Measurements from ENCODE around the gene CSF1R. TPM values are rescaled to one million over a fixed set of nuclear protein-coding genes. Genes with fewer than 3 reads are reported as not detected.
"Not testable (repeated sequence)": the region's sequence is repeated elsewhere in the genome, so short reads cannot be mapped to it uniquely, and the experiment has no call there.

Gene CSF1R
- total RNA-seq, 2 experiments from 2014 or later = not detected

DNA sequence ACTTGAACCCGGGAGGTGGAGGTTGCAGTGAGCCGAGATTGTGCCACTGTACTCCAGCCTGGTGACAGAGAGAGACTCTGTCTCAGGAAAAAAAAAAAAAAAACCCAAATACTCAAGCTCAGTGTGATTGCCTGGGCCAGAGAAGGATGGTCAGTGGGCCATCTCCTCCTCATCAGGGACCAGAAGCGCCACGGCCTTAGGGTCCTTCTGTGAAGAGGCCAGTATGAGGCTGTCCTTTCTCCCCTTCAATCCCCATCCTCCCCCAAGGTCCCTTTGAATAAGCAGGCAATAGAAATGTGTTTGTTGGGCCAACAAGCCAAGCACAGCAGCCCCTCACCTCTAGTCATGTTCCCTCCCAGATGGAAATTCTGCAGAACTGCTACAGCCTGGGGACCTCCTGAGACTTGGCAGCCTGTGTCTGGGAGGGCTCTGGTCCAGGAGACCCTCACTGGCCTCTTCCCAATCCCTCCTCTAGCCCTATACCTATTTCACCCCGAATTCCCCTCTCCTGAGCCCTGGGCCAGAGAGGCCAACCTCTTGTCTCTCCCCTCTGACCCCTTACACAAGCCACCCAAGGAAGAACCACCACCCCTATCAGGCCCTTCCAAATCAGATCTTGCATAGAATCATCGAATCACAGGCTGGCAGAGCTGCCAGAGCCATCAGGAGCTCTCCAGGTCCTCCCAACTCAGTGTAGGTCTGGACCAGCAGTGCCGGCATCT is 1.0 kb downstream of the CSF1R start:
- H3K36me3 Mint-ChIP-seq = no peaks in the 10 kb centered on the region
- peaks cover 45% of the 10 kb centered on the region for H3K27me3 Mint-ChIP-seq
- DNase-seq = no peak
- H3K4me3 Mint-ChIP-seq = no peak overlapping the region
- H3K27ac Mint-ChIP-seq = no peak overlapping the region
- peaks cover 4% of the 10 kb centered on the region for H3K4me1 Mint-ChIP-seq
- no peaks in the 10 kb centered on the region for H3K9me3 Mint-ChIP-seq

DNA sequence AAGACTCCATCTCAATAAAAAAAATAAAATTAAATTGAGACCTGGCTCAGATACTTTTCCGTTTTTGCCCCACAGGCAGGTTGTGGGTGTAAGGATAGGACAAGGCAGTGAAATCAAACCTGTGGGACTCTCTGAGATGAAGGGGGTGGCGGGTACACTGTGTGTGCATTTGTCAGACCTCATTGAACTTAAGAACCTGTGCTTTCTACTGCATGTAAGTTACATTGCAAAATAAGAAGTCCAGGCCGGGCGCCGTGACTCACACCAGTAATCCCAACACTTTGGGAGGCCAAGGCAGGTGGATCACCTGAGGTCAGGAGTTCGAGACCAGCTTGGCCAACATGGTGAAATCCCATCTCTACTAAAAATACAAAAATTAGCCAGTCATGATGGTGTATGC is 1.6 kb downstream of the CSF1R start:
- not testable (repeated sequence) for H3K36me3 Mint-ChIP-seq, H3K4me1 Mint-ChIP-seq, H3K4me3 Mint-ChIP-seq, H3K27ac Mint-ChIP-seq, H3K9me3 Mint-ChIP-seq, DNase-seq
- peaks cover 45% of the 10 kb centered on the region for H3K27me3 Mint-ChIP-seq

DNA sequence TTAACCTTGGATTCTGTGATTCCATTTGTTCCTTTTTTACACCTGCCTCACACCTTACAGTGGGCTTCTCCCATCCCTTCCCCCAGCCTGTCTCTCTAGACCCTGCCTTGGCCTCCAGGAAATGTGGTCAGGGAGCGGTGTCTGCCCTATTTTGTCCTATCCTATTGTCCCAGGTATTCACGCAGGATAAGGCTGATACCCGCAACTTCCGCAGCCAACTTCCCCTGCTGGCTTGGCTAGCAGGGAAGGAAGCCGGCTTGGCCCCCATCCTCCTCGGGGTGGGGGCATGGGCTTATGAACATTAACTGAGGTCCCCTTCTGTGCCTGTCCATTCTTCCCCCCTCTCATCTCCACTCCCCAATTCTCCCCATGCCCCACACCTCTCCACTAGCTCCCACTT is 3.5 kb downstream of the CSF1R start:
- H3K9me3 Mint-ChIP-seq = no peaks in the 10 kb centered on the region
- H3K4me3 Mint-ChIP-seq = no peak overlapping the region
- no peaks in the 10 kb centered on the region for H3K36me3 Mint-ChIP-seq
- H3K27ac Mint-ChIP-seq = no peak overlapping the region
- H3K27me3 Mint-ChIP-seq = peaks cover 34% of the 10 kb centered on the region
- no peak for DNase-seq
- H3K4me1 Mint-ChIP-seq = peaks cover 4% of the 10 kb centered on the region

DNA sequence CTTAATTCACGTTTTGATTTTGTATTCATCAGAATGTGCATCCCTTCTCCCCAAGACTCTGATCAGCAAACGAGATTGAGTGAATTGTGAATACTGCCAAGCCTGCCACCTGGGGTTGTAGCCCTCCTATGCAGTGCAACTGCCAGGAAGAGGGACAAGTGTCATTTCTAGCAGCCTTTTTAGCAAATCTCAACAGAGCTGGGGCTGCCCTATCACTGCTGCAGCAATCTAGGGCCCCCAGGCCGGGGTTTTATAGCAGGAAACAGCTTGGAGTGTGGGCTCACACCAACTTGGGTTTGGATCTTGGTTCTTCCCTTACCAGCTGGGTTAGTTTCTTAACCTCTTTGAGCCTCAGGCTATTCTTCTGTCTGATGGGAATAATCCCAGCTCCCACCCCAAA is 4.0 kb downstream of the CSF1R start:
- H3K36me3 Mint-ChIP-seq = no peaks in the 10 kb centered on the region
- H3K27me3 Mint-ChIP-seq = peaks cover 29% of the 10 kb centered on the region
- H3K9me3 Mint-ChIP-seq = no peaks in the 10 kb centered on the region
- DNase-seq = no peak
- H3K4me3 Mint-ChIP-seq = no peak overlapping the region
- peaks cover 4% of the 10 kb centered on the region for H3K4me1 Mint-ChIP-seq
- H3K27ac Mint-ChIP-seq = no peak overlapping the region

DNA sequence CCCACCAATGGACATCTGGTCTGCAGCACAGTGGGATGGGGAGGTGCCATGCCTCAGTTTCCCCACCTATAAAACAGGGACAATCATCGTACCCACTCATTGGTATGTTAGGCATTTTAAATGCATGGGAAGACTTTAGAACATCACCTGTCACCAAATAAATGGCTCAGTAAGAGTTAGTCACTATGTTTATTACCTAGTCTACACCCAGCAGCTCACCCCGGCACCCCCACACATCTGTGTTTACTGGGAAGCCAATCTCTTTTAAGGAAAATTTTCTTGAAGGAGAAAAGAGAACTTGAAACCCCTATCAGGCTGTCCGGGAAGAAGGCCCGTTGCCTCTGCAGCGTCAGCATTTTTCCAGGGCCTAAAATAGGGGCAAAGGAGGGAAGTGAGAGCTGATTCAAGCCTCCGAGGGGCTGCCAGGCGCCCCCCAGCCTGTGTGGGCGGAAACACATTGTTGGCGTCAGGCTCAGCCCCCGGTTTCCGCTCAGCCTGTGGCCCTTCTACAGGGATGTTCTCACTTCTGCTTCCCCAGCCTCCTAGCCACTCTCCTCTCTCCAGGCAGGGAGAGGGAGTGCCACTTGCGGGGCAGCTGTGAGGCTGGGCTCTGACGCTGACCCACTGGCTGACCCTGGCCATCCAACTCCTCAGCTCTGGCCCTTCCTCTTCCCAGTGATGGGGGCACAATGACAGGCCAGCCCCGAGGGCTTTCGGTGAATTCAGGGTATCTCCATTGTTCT is 4.6 kb downstream of the CSF1R start:
- Mint-ChIP-seq H3K9me3 (no peaks in the 10 kb centered on the region), H3K4me1 (peaks cover 4% of the 10 kb centered on the region)

DNA sequence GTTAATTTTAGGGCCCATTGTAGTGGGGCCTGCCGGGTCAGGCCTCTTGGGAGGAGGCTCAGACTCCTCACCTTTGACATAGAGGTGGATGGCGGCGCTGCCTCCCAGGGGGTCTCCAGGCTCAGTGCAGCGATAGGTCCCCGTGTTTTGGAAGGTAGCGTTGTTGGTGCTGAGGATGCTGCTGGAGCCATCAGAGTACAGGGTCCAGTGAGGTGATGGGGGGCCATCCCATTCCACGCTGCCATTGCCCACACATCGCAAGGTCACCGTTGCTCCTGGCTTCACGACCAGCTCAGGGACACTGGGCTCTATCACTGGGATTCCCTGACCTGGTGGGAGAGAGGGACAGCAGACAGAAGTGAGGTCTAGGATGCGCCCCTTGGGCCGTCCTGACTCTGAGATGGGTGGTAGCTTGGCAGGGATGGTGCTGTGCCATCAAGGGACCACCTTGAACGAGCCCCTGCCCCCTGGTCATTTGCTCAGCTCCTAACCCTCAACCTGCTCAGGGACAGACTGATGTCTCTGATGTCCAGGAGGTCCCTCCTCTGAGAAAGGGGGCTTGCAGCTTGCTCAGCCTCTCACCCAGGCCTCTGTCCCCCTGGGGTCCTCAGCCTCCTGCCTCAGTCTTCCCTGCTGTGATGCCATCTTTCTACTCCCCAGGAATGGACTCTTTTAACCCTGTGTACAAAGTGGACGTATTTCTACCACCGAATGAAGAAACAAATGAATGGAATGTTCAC is 5.5 kb downstream of the CSF1R start:
- H3K36me3 Mint-ChIP-seq = no peaks in the 10 kb centered on the region
- DNase-seq = no peak
- no peak overlapping the region for H3K4me3 Mint-ChIP-seq
- no peaks in the 10 kb centered on the region for H3K9me3 Mint-ChIP-seq
- peaks cover 22% of the 10 kb centered on the region for H3K27me3 Mint-ChIP-seq
- H3K4me1 Mint-ChIP-seq = peaks cover 4% of the 10 kb centered on the region
- H3K27ac Mint-ChIP-seq = peak overlapping the region; percentile 62

More for the DNA sequence above, 4.6 kb downstream of the CSF1R start:
- H3K4me3 Mint-ChIP-seq = no peak overlapping the region
- no peaks in the 10 kb centered on the region for H3K36me3 Mint-ChIP-seq
- peaks cover 25% of the 10 kb centered on the region for H3K27me3 Mint-ChIP-seq
- DNase-seq = peak; percentile 21
- no peak overlapping the region for H3K27ac Mint-ChIP-seq

DNA sequence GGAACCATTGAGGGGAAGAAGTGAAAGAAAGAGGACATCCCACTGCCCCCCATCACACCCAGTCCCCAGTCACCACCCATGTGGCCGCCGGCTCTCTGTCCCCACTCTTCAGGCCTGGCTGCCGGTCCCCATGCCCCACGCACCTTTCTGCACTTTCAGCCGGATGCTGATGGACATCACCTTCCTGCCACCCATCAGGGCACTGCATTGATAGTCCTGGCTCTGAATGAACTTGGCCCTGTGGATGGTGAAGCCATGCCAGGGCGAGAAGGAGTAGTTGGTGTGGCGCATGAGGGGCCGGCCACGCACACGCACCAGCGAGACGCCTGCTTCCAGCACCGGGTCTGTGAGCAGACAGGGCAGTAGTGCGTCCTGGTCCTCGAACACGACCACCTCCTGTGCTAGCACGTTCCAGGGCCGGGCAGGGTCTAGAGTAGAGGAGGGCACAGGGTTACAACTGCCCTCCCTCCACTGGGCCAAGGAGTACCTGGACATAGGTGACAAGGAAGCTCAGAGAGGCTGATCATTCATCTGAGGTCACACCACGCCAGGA is 6.4 kb downstream of the CSF1R start:
- DNase-seq = no peak
- Mint-ChIP-seq H3K4me3 (no peak overlapping the region), H3K27ac (no peak overlapping the region), H3K27me3 (peaks cover 22% of the 10 kb centered on the region), H3K9me3 (no peaks in the 10 kb centered on the region), H3K4me1 (peaks cover 4% of the 10 kb centered on the region), H3K36me3 (no peaks in the 10 kb centered on the region)

DNA sequence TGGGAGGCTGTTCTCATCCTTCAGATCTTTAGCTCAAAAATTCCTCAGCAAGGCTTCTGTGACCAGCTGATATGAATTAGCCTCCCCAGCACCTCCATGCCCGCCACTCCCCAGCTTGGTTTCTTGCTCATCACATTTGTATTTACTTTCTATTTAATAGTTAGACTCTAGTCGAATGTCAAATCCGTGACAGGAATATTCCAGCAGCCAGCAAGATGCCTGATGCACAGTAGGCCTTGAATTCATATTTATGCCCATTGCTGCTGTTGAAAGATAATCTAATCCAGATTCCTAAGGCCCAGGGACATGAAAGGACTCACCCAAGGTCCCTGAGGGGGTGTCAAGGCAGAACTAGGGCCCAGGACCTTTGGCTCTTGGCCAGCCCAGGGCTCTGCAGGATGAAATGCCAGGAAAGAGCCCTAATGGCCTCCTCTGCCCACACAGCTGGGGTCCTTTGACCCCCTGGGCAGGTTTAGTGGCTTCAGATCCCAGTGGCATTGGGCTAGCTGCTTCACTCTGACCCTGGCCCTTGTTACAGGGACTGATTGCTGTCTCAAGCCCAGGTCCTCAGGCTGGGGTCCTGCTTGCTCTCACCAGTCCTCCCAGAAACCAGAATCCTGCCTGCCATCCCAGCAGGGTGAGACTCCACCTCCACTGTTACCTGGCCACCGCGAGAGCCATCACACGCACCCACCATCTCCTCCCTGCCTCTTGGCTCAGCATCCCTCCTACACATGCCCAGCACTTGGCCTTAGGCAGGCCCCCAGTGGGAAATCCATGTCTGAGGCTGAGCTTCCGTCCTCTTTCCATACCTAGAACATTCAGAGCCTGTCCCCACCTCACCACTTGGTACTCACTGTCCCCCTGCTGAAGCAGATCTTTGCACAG is 7.3 kb downstream of the CSF1R start:
- Mint-ChIP-seq H3K4me3 (no peak overlapping the region), H3K27me3 (peaks cover 20% of the 10 kb centered on the region), H3K36me3 (no peaks in the 10 kb centered on the region), H3K9me3 (no peaks in the 10 kb centered on the region), H3K27ac (no peak overlapping the region), H3K4me1 (peaks cover 4% of the 10 kb centered on the region)
- no peak for DNase-seq

DNA sequence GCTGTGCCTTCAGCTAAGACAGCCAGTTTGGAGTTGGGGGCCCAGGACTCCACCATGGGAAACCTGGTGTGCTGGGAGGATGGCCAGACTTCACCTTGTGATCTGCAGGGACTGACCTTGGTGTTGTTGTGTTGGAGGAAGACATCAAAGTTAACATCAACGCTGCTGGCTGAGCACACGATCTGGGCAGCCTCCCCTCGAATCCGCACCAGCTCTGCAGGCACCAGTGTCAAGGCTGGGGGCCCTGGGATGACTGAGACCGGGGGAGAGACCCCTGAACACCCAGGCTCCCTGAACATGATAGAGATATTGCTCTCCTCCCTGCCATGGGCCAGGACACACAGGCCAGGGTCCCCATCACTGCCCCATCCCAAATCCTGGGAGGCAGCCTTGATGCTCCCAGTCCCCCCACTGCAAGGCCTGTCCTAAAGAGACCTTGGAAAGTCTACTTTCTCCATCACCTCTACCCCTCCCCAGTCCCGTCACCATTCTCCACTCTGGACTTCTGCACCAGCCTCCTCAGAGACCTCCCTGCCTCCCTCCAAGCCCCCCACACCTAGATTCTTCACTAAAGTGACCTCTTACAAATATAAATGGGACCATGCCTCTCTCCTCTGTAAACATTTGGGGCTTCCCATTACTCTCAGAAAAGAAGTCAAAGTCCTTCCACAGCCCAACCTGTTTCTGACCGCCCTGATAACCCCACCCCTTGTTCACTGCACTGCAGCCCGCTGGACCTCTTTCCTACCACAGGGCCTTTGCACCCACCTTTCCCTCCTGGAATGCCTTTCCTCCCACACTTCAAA is 8.2 kb downstream of the CSF1R start:
- H3K27ac Mint-ChIP-seq = no peak overlapping the region
- H3K9me3 Mint-ChIP-seq = no peaks in the 10 kb centered on the region

DNA sequence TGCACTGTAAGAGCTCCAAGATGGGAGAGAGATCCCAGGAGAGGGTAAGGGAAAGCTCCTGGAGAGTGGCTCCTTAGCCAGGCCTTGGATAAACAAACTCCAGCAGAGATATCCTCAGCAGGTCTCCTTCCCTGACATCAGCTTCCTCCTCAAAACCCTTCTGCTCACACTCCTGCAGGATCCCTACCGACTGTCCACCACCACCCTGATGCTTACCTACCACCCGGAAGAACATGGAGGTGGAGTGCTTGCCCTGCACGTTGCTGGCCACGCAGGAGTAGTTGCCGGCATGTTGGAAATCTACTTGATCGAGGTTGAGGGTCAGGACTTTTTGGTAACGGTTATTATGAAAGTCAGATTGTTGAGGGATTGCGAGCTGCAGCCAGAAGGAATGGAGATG is 9.3 kb downstream of the CSF1R start:
- Mint-ChIP-seq H3K4me3 (no peak overlapping the region), H3K27me3 (peaks cover under 1% of the 10 kb centered on the region), H3K4me1 (peaks cover under 1% of the 10 kb centered on the region), H3K36me3 (no peaks in the 10 kb centered on the region), H3K9me3 (no peaks in the 10 kb centered on the region), H3K27ac (no peak overlapping the region)
- no peak for DNase-seq

More for the DNA sequence above, 8.2 kb downstream of the CSF1R start:
- Mint-ChIP-seq H3K36me3 (no peaks in the 10 kb centered on the region), H3K27me3 (peaks cover 12% of the 10 kb centered on the region), H3K4me1 (peaks cover 4% of the 10 kb centered on the region), H3K4me3 (no peak overlapping the region)
- no peak for DNase-seq

DNA sequence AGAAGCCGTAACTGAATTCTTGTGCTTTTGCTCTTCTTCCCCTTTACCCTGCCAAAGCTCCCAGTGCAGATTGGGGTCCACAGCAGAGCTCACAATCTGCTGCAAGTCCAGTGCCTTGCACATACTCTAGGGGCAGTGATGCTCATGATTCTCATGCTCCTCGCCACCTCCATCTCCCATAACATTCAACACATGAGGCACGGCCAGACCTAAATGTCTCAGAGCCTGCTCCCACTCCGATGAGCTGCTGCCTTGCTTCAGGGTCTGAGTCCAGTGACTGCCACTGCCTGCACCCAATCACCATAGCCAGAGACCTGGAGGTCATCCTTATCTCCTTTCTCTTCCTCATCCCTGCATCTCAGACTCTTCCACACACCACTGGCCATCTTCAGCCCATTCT is 10.5 kb downstream of the CSF1R start:
- no peak overlapping the region for H3K27ac Mint-ChIP-seq
- H3K4me3 Mint-ChIP-seq = no peak overlapping the region
- H3K36me3 Mint-ChIP-seq = no peaks in the 10 kb centered on the region
- no peaks in the 10 kb centered on the region for H3K9me3 Mint-ChIP-seq
- no peak for DNase-seq
- H3K4me1 Mint-ChIP-seq = no peaks in the 10 kb centered on the region
- no peaks in the 10 kb centered on the region for H3K27me3 Mint-ChIP-seq

DNA sequence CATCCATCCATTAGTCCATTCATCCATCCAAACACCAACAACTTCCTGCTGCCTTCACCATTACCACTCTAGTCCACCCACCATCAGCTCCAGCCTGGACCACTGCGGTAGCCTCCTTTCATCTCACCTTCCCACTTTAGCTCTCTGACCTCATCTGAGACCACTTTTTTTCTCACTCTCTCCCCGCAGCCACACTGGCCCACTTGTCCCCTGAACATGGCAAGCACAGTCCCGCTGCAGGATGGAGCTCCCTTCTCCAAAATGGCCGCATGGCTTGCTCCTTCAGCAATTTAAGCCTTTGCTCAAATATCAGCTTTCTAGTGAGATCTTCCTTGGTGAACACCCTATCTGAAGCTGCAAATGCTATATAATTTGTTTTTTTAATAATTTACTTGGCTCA is 11.1 kb downstream of the CSF1R start:
- Mint-ChIP-seq H3K4me3 (no peak overlapping the region), H3K27ac (no peak overlapping the region), H3K27me3 (no peaks in the 10 kb centered on the region)

DNA sequence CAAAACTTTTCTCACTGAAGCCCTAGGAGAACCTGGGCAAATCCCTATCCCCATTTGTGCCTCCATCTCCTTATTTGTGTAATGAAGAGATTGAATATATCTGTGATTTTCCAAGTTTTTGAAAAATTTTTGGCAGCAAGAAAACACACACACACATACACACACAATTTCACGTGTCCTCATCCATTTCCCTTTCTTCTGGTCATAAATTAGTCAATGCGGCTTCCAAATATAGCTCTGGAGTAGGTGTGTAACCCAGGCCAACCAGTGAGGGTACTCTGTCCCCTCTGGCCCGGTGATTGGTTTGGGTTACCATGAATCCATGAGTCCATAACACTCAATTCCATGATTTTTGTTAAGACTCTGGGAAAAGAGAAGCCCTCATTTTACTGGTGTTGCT is 12.7 kb downstream of the CSF1R start:
- Mint-ChIP-seq H3K27ac (no peak overlapping the region), H3K36me3 (no peaks in the 10 kb centered on the region), H3K4me3 (no peak overlapping the region), H3K9me3 (no peaks in the 10 kb centered on the region), H3K27me3 (no peaks in the 10 kb centered on the region), H3K4me1 (no peaks in the 10 kb centered on the region)
- DNase-seq = no peak

More for the DNA sequence above, 11.1 kb downstream of the CSF1R start:
- Mint-ChIP-seq H3K9me3 (no peaks in the 10 kb centered on the region), H3K4me1 (no peaks in the 10 kb centered on the region), H3K36me3 (no peaks in the 10 kb centered on the region)
- no peak for DNase-seq

Data from activated naive CD8-positive, alpha-beta T cell treated with anti-CD3 and anti-CD28 coated beads for 36 hours (primary cell).